Measurements from ENCODE around the gene MESP2. TPM values are rescaled to one million over a fixed set of nuclear protein-coding genes. Genes with fewer than 3 reads are reported as not detected.

MESP2 gene
- total and polyA plus RNA-seq, 2 of the 8 experiments (the other 6 are each of a cell fraction or from before 2014, with no cell fraction given), result 0.35 to 0.80 TPM

DNA sequence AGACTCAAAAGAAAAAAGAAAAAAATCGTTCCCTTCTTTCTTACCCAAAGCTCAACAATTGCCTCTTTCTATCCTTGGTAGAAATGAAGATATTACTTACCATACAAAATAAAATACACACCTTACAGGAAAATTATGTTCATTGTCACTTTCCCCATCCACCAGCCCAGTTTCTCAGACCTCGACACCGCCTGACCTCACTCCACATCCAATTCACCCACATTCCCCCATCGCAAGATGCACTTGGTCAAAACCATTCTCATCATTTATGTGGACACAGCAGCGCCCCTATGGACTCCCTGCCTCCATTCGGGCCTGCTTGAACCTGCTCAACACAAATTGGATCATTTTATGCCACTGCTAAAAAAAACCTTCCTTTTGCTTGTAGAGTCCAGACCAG is 31.6 kb downstream of the MESP2 start (continued):
- TF ChIP-seq CHD7 (IDR thresholded peaks at IDR 0.05; ENCODE audit: insufficient replicate concordance, low read length) (no peak), GABPA (IDR thresholded peaks at IDR 0.05; ENCODE audit: borderline replicate concordance, insufficient read depth, low read length) (no peak), SP4 (IDR thresholded peaks at IDR 0.05; ENCODE audit: low read length) (no peak), SAP30 (IDR thresholded peaks at IDR 0.05; ENCODE audit: insufficient read depth, insufficient replicate concordance, low read length) (no peak), MAX (IDR thresholded peaks at IDR 0.05) (no peak), RBBP5 (IDR thresholded peaks at IDR 0.05; ENCODE audit: borderline replicate concordance, low read depth, low read length) (no peak), CHD2 (IDR thresholded peaks at IDR 0.05; ENCODE audit: low read length) (no peak), HDAC2 (IDR thresholded peaks at IDR 0.05; ENCODE audit: borderline replicate concordance in 1 of 2, low read depth in 2 of 2, low read length in 2 of 2) (no peak), EGR1 (IDR thresholded peaks at IDR 0.05; ENCODE audit: borderline replicate concordance, low read depth, low read length) (no peak), SIN3A (conservative IDR thresholded peaks at IDR 0.05 in 1 of 2, IDR thresholded peaks at IDR 0.05 in 1 of 2; ENCODE audit: low read depth in 1 of 2, low read length in 2 of 2) (no peak), NANOG (IDR thresholded peaks at IDR 0.05; ENCODE audit: insufficient read depth, low read depth, low read length, poor library complexity, severe bottlenecking) (no peak)
